Esophagus squamous epithelium (tissue), 4 donors: ENCODE data around the gene RBM12.

Experiments used
- POLR2A ChIP-seq, 4 donors: fragments of 450-650 bp; IDR thresholded peaks; one replicate each; pipeline ENCODE4 v1.6.1; 2017; ENCODE audit warnings: antibody characterized with exemption in 4 of 4, mild to moderate bottlenecking in 4 of 4, moderate library complexity in 3 of 4
- TF ChIP-seq, protein P1 (sequence below), 6 experiments: fragments of 450-650 bp in 4 of 6; fragments of 200-600 bp in 2 of 6; sonication (generic) in 2 of 6; IDR thresholded peaks; one replicate each; pipeline ENCODE4 v1.5.1; 2016 to 2019; ENCODE audit warnings: antibody characterized with exemption in 6 of 6, mild to moderate bottlenecking in 4 of 6, moderate library complexity in 4 of 6

DNA sequence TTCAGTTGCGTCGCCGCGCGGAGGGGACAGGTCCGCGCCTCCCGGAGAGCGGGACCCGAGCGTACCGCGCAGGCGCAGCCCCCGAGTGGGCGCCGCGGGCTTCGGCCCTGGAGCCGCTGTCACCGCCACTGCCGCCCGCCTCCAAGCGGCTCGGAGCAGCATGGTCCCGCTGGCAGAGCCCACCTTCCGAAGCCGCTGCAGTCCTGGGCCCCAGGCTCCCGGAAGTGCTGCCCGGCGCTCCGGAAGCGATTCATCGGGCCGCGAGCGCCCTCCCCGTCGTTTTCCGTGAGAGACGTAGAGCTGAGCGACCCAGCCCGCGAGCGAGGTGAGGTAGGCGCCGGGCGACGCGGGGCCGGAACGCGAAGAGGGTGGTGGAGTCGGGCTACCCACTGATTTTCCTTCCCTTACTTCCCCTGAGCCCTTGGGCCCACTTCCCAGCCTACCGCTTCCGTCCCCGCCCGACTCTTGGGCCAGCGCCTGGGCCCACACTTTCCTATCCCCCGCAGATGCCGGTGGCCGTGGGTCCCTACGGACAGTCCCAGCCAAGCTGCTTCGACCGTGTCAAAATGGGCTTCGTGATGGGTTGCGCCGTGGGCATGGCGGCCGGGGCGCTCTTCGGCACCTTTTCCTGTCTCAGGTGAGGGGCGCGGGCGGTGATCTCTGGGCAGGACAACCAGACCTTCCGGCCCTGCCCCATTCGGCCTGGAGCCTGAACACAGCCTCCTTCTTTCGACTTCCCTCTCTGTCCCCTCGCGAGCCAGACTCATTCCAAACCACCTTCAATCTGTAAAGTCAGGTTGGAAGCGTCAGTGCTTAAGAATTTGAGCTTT, 34.6 kb upstream of the RBM12 start, which contains the start of the genes NFS1 and ROMO1:
- peak in 3 of 4 donors; percentile 37 to 58 (median 45) for TF ChIP-seq POLR2A (IDR thresholded peaks at IDR 0.05)
- TF ChIP-seq, protein P1, sequence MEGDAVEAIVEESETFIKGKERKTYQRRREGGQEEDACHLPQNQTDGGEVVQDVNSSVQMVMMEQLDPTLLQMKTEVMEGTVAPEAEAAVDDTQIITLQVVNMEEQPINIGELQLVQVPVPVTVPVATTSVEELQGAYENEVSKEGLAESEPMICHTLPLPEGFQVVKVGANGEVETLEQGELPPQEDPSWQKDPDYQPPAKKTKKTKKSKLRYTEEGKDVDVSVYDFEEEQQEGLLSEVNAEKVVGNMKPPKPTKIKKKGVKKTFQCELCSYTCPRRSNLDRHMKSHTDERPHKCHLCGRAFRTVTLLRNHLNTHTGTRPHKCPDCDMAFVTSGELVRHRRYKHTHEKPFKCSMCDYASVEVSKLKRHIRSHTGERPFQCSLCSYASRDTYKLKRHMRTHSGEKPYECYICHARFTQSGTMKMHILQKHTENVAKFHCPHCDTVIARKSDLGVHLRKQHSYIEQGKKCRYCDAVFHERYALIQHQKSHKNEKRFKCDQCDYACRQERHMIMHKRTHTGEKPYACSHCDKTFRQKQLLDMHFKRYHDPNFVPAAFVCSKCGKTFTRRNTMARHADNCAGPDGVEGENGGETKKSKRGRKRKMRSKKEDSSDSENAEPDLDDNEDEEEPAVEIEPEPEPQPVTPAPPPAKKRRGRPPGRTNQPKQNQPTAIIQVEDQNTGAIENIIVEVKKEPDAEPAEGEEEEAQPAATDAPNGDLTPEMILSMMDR (IDR thresholded peaks at IDR 0.05), result peak in 3 of 6 experiments; percentile 12 to 50 (median 23)
